ENCODE data around the gene ZNF496. TPM values are rescaled to one million over a fixed set of nuclear protein-coding genes. Genes with fewer than 3 reads are reported as not detected.
"Not testable (repeated sequence)": the region's sequence is repeated elsewhere in the genome, so short reads cannot be mapped to it uniquely, and the experiment has no call there.

Gene ZNF496
- total RNA-seq, 2 experiments from 2014 or later = 21.7 to 36.4 TPM

DNA sequence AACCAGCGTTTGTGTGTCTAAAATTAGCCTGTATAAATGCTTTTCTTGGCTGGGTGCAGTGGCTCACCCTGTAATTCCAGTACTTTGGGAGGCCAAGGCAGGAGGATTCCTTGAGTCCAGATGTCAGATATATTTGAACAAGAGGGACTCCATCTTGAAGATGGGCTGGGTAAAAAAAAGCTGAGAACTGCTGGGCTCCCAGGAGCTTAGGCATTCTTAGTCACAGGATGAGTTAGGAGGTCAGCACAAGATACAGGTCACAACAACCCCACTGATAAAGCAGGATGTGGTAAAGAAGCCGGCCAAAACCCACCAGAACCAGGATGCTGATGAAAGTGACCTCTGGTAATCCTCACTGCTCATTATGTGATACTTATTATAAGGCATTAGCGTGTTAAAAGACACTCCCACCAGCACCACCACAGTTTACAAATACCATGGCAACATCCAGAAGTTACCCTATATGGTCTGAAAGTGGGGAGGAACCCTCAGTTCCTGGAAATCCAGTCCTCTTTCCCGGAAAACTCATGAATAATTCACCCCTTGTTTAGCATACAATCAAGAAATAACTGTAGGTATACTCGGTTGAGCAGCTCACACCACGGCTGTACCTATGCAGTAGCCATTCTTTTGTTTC is 36.2 kb upstream of the ZNF496 start:
- Histone ChIP-seq H3K27ac (ENCODE audit: low read depth, low read length, poor library complexity, severe bottlenecking) (no peak overlapping the region), H3K36me3 (ENCODE audit: insufficient read depth, low read length) (no peaks in the 10 kb centered on the region), H3K4me2 (ENCODE audit: low read length) (no peak overlapping the region), H4K20me1 (ENCODE audit: insufficient read depth, low read length) (no peaks in the 10 kb centered on the region), H3K4me3 (ENCODE audit: low read depth, low read length, poor library complexity, severe bottlenecking) (no peak overlapping the region), H3K4me1 (ENCODE audit: insufficient read depth, low read length, poor library complexity, severe bottlenecking) (no peaks in the 10 kb centered on the region), H3K9me2 (ENCODE audit: insufficient read depth, low read length) (no peaks in the 10 kb centered on the region), H3K79me2 (ENCODE audit: insufficient read depth, low read depth, low read length) (no peaks in the 10 kb centered on the region), H2AFZ (ENCODE audit: low read length) (no peak overlapping the region), H3K9me3 (ENCODE audit: low read length) (no peaks in the 10 kb centered on the region)
- intact Hi-C loops (cut with micrococcal nuclease; ENCODE audit: unreplicated experiment) = no loop called here
- BruUV-seq (replicated peaks) = no TSS peak
- CTCF ChIA-PET (ENCODE audit: unreplicated experiment) = no interaction called here
- DNase-seq (ENCODE audit: low spot score) = no peak
- no peak for TF ChIP-seq EZH2phosphoT487 (IDR thresholded peaks at IDR 0.05; ENCODE audit: borderline replicate concordance, low read depth, low read length)
- TF ChIP-seq, protein P1, sequence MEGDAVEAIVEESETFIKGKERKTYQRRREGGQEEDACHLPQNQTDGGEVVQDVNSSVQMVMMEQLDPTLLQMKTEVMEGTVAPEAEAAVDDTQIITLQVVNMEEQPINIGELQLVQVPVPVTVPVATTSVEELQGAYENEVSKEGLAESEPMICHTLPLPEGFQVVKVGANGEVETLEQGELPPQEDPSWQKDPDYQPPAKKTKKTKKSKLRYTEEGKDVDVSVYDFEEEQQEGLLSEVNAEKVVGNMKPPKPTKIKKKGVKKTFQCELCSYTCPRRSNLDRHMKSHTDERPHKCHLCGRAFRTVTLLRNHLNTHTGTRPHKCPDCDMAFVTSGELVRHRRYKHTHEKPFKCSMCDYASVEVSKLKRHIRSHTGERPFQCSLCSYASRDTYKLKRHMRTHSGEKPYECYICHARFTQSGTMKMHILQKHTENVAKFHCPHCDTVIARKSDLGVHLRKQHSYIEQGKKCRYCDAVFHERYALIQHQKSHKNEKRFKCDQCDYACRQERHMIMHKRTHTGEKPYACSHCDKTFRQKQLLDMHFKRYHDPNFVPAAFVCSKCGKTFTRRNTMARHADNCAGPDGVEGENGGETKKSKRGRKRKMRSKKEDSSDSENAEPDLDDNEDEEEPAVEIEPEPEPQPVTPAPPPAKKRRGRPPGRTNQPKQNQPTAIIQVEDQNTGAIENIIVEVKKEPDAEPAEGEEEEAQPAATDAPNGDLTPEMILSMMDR (conservative IDR thresholded peaks at IDR 0.05; ENCODE audit: low read length) = no peak
- POLR2A ChIA-PET = no interaction called here

DNA sequence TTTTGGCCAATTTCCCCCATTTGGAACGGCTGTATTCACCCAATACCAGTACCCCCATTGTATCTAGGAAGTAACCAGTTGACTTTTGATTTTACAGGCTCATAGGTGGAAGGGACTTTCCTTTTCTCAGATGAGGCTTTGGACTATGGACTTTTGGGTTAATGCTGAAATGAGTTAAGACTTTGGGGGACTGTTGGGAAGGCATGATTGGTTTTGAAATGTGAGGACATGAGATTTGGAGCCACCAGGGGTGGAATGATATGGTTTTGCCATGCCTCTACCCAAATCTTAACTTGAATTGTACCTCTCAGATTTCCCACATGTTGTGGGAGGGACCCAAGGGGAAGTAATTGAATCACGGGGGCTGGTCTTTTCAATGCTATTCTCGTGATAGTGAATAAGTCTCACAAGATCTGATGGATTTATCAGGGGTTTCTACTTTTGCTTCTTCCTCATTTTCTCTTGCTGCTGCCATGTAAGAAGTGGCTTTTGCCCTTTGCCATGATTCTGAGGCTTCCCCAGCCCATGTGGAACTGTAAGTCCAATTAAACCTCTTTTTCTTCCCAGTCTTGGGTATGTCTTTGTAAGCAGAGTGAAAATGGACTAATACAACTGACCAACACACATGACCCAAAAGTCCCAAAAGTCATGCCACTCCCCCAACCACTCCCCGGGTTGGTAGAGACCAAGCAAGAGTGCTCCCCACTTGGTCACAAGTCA is 35.4 kb upstream of the ZNF496 start:
- no peak for TF ChIP-seq EZH2phosphoT487 (IDR thresholded peaks at IDR 0.05; ENCODE audit: borderline replicate concordance, low read depth, low read length)
- TF ChIP-seq, protein P1 (conservative IDR thresholded peaks at IDR 0.05; ENCODE audit: low read length) = no peak
- BruUV-seq (replicated peaks) = no TSS peak

DNA sequence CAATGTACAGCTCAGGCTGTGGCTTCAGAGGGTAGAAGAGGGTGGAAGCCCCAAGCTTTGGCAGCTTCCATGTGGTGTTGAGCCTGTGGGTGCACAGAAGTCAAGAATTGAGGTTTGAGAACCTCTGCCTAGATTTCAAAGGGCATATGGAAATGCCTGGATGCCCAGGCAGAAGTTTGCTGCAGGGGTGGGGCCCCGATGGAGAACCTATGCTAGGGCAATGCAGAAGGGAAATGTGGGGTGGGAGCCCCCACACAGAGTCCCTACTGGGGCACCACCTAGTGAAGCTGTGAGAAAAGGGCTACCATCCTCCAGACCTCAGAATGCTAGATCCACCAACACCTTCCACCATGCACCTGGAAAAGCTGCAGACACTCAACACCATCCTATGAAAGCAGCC is 34.7 kb upstream of the ZNF496 start:
- H3K9me2 ChIP-seq (ENCODE audit: insufficient read depth, low read length); H2AFZ ChIP-seq (ENCODE audit: low read length); BruUV-seq (replicated peaks); H4K20me1 ChIP-seq (ENCODE audit: insufficient read depth, low read length); H3K4me2 ChIP-seq (ENCODE audit: low read length); intact Hi-C loops (cut with micrococcal nuclease; ENCODE audit: unreplicated experiment); H3K27ac ChIP-seq (ENCODE audit: low read depth, low read length, poor library complexity, severe bottlenecking); H3K79me2 ChIP-seq (ENCODE audit: insufficient read depth, low read depth, low read length); DNase-seq (ENCODE audit: low spot score); H3K4me3 ChIP-seq (ENCODE audit: low read depth, low read length, poor library complexity, severe bottlenecking); H3K36me3 ChIP-seq (ENCODE audit: insufficient read depth, low read length); H3K9me3 ChIP-seq (ENCODE audit: low read length); POLR2A ChIA-PET; H3K4me1 ChIP-seq (ENCODE audit: insufficient read depth, low read length, poor library complexity, severe bottlenecking): not testable (repeated sequence)
- CTCF ChIA-PET (ENCODE audit: unreplicated experiment) = interaction anchor here (0.5 kb wide), 1 partner anchor 13 kb away, joined by 4 read pairs; no protein-coding TSS in a partner anchor

More for the DNA sequence above, 35.4 kb upstream of the ZNF496 start:
- intact Hi-C loops (cut with micrococcal nuclease; ENCODE audit: unreplicated experiment) = no loop called here
- Histone ChIP-seq H3K4me3 (ENCODE audit: low read depth, low read length, poor library complexity, severe bottlenecking) (no peak overlapping the region), H3K4me2 (ENCODE audit: low read length) (no peak overlapping the region), H3K9me2 (ENCODE audit: insufficient read depth, low read length) (no peaks in the 10 kb centered on the region), H3K4me1 (ENCODE audit: insufficient read depth, low read length, poor library complexity, severe bottlenecking) (no peaks in the 10 kb centered on the region), H3K79me2 (ENCODE audit: insufficient read depth, low read depth, low read length) (no peaks in the 10 kb centered on the region), H4K20me1 (ENCODE audit: insufficient read depth, low read length) (no peaks in the 10 kb centered on the region), H3K9me3 (ENCODE audit: low read length) (no peaks in the 10 kb centered on the region), H3K36me3 (ENCODE audit: insufficient read depth, low read length) (no peaks in the 10 kb centered on the region), H3K27ac (ENCODE audit: low read depth, low read length, poor library complexity, severe bottlenecking) (no peak overlapping the region), H2AFZ (ENCODE audit: low read length) (no peak overlapping the region)
- ChIA-PET CTCF (ENCODE audit: unreplicated experiment) (no interaction called here), POLR2A (no interaction called here)
- no peak for DNase-seq (ENCODE audit: low spot score)
